Neuron (in vitro differentiated cells): ENCODE results near the gene IQCF5.
"Not testable (repeated sequence)": the region's sequence is repeated elsewhere in the genome, so short reads cannot be mapped to it uniquely, and the experiment has no call there.

Experiments
- H2AFZ ChIP-seq: one replicate; pipeline ENCODE4 v1.6.1; 2013; ENCODE audit warnings: low read depth, mild to moderate bottlenecking, inconsistent platforms, low read length, moderate library complexity
- H3K27me3 ChIP-seq: one replicate; pipeline ENCODE4 v1.6.1; 2013; ENCODE audit warnings: low read length; ENCODE audit not compliant: insufficient read depth
- H3K36me3 ChIP-seq: one replicate; pipeline ENCODE4 v1.6.1; 2013; ENCODE audit warnings: low read length; ENCODE audit not compliant: insufficient read depth
- H3K4me1 ChIP-seq: one replicate; pipeline ENCODE4 v1.6.1; 2013; ENCODE audit warnings: low read length; ENCODE audit not compliant: insufficient read depth
- H3K4me3 ChIP-seq: 2 replicates; pipeline ENCODE4 v1.5.1; 2013; ENCODE audit warnings: mild to moderate bottlenecking, low read length, moderate library complexity
- H3K9me3 ChIP-seq: one replicate; pipeline ENCODE4 v1.6.1; 2013; ENCODE audit warnings: low read length

The IQCF5 gene

GRCh38 chr3:51875501-51875900 is at the start of gene IQCF5:
Gene IQCF5, minus strand, starts transcription at chr3:51875601. Its CDS starts 70 bp downstream, at chr3:51875531.
- no peak within 1 kb of the TSS for H2AFZ ChIP-seq
- no peaks in the 10 kb centered on the region for H3K36me3 ChIP-seq
- H3K4me1 ChIP-seq, result no peaks in the 10 kb centered on the region

GRCh38 chr3:51921081-51921578 is 45.7 kb upstream of the IQCF5 start:
- Histone ChIP-seq H3K36me3 (no peaks in the 10 kb centered on the region), H3K4me3 (no peak overlapping the region), H3K27me3 (no peaks in the 10 kb centered on the region), H3K4me1 (no peaks in the 10 kb centered on the region), H3K9me3 (no peaks in the 10 kb centered on the region), H2AFZ (no peak overlapping the region)

More at GRCh38 chr3:51875501-51875900, at the start of gene IQCF5:
- Histone ChIP-seq H3K4me3 (no peak within 1 kb of the TSS), H3K9me3 (no peaks in the 10 kb centered on the region), H3K27me3 (peaks cover 8% of the 10 kb centered on the region)

GRCh38 chr3:51916418-51916817 is 41.0 kb upstream of the IQCF5 start:
- H3K4me1 ChIP-seq, result no peaks in the 10 kb centered on the region
- H2AFZ ChIP-seq, result no peak overlapping the region
- no peaks in the 10 kb centered on the region for H3K27me3 ChIP-seq
- no peaks in the 10 kb centered on the region for H3K36me3 ChIP-seq
- no peaks in the 10 kb centered on the region for H3K9me3 ChIP-seq
- H3K4me3 ChIP-seq, result no peak overlapping the region

- Histone ChIP-seq H2AFZ (no peak overlapping the region), H3K27me3 (no peaks in the 10 kb centered on the region), H3K4me3 (no peak overlapping the region), H3K4me1 (no peaks in the 10 kb centered on the region), H3K36me3 (no peaks in the 10 kb centered on the region), H3K9me3 (no peaks in the 10 kb centered on the region)
These were observed 32.6 kb upstream of the IQCF5 start for GRCh38 chr3:51908026-51908425.

DNA sequence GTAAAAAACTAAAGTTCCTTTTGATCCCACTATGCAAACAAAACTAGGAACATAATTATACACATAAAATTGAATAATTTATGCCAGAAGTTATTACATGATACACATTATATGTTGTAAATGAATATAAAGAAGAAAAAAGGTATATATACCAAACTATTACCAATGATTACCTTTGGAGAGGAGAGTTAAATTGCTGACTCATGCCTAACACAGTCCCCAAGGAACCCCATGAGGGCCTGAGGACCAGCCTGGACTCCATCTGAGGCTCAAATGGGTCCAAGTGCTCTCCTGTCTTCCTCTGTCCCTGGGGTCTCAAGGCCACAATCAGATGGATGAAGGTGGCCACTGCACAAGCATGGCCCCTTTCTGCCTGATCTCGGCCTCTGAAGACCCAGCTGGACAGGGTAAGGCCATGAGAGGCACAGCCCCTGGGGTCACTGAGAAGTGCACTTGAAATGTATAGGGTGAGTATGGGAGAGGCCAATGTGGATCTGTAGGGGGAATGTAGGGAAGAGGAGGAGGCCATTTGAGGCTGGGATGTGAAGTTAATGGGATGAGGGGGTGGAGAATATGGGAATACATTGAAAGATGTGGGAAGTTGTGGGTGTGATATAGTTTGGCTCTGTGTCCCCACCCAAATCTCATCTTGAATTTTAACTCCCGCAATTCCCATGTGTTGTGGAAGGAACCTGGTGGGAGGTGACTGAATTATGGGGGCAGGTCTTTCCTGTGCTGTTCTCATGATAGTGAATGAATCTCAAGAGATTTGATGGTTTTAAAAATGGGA is 28.8 kb upstream of the IQCF5 start:
- no peak overlapping the region for H2AFZ ChIP-seq
- no peak overlapping the region for H3K4me3 ChIP-seq
- H3K4me1 ChIP-seq, result no peaks in the 10 kb centered on the region

DNA sequence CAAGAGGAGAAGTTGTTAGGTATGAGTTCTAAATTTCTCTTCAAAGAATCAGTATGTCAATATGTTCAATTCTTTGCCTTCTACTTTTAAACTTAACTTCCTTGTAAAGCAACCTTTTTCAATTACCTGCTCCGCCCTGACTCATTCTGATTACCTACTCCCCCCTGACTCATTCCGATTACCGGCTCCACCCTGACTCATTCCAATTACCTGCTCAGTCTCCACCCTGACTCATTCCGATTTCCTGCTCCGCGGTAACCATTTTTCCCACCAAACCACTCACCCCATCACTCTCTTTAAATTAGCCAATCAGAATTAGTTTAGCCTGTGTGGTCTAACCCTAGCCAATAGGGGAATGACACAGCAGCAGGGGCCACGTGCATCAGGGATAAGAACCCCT is 27.0 kb upstream of the IQCF5 start:
- H3K27me3 ChIP-seq, H3K9me3 ChIP-seq, H2AFZ ChIP-seq, H3K4me1 ChIP-seq, H3K36me3 ChIP-seq, H3K4me3 ChIP-seq: not testable (repeated sequence)

More for the DNA sequence above, 28.8 kb upstream of the IQCF5 start:
- Histone ChIP-seq H3K9me3 (no peaks in the 10 kb centered on the region), H3K36me3 (no peaks in the 10 kb centered on the region), H3K27me3 (peaks cover 3% of the 10 kb centered on the region)

GRCh38 chr3:51900043-51900442 is 24.6 kb upstream of the IQCF5 start:
- not testable (repeated sequence) for H3K27me3 ChIP-seq, H3K4me3 ChIP-seq, H3K9me3 ChIP-seq, H3K4me1 ChIP-seq, H2AFZ ChIP-seq, H3K36me3 ChIP-seq

- H3K9me3 ChIP-seq, result no peaks in the 10 kb centered on the region
- no peak overlapping the region for H3K4me3 ChIP-seq
- H3K27me3 ChIP-seq, result peaks cover 5% of the 10 kb centered on the region
- H2AFZ ChIP-seq, result no peak overlapping the region
- no peaks in the 10 kb centered on the region for H3K36me3 ChIP-seq
- no peaks in the 10 kb centered on the region for H3K4me1 ChIP-seq
These were observed 22.0 kb upstream of the IQCF5 start for GRCh38 chr3:51897391-51897790.

DNA sequence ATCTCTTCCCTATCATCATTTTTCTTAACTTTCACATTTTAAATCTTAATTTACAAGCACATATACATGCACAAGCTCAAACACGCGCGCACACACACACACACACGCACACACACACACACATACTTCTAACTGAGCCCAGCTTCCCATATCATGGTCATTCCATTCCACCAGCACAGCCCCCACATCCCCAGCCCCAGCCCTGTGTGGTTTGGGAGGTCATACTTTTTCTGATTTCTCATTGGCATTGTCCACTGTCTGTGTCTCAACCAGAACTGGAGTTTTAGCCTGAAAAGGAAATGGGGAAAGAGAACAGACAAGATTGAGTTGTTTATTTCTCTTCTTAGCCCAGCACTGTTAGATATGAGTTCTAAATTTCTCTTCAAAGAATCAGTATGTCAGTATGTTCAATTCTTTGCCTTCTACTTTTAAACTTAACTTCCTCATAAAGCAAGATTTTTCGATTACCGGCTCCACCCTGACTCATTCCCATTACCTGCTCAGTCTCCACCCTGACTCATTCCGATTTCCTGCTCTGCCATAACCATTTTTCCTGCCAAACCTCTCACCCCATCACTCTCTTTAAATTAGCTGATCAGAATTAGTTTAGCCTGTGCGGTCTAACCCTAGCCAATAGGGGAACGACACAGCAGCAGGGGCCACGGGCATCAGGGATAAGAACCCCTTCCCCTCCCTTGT is 21.4 kb upstream of the IQCF5 start:
- H3K9me3 ChIP-seq, result no peaks in the 10 kb centered on the region
- no peak overlapping the region for H3K4me3 ChIP-seq
- no peaks in the 10 kb centered on the region for H3K4me1 ChIP-seq
- peaks cover 5% of the 10 kb centered on the region for H3K27me3 ChIP-seq
- H2AFZ ChIP-seq, result no peak overlapping the region
- H3K36me3 ChIP-seq, result no peaks in the 10 kb centered on the region

DNA sequence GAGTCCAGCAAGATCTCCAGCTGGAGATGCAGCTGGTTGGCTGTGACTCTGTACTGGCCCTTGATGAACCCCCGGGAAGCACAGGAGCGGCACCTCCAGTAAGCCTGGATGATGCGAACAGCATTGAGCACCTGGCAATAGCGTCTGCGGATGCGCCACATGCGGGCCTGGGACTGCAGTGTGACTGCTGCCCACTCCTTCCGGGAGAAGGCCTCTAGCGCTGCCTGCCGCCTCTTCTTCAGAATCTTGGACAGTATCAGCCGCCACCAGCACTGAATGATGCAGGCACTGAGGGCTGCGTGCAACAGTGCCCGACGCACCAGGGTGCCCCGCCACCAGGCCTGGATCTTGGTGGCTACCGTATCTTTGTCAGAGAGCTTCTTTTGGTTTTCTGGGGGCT is 19.5 kb upstream of the IQCF5 start:
- Histone ChIP-seq H3K4me1 (no peaks in the 10 kb centered on the region), H3K36me3 (no peaks in the 10 kb centered on the region), H3K4me3 (no peak overlapping the region), H3K9me3 (no peaks in the 10 kb centered on the region), H3K27me3 (peaks cover 2% of the 10 kb centered on the region), H2AFZ (no peak overlapping the region)

GRCh38 chr3:51894391-51894790 is 19.0 kb upstream of the IQCF5 start:
- Histone ChIP-seq H3K9me3 (no peaks in the 10 kb centered on the region), H3K4me3 (no peak overlapping the region), H3K27me3 (peaks cover 2% of the 10 kb centered on the region), H3K4me1 (no peaks in the 10 kb centered on the region), H3K36me3 (no peaks in the 10 kb centered on the region), H2AFZ (no peak overlapping the region)

DNA sequence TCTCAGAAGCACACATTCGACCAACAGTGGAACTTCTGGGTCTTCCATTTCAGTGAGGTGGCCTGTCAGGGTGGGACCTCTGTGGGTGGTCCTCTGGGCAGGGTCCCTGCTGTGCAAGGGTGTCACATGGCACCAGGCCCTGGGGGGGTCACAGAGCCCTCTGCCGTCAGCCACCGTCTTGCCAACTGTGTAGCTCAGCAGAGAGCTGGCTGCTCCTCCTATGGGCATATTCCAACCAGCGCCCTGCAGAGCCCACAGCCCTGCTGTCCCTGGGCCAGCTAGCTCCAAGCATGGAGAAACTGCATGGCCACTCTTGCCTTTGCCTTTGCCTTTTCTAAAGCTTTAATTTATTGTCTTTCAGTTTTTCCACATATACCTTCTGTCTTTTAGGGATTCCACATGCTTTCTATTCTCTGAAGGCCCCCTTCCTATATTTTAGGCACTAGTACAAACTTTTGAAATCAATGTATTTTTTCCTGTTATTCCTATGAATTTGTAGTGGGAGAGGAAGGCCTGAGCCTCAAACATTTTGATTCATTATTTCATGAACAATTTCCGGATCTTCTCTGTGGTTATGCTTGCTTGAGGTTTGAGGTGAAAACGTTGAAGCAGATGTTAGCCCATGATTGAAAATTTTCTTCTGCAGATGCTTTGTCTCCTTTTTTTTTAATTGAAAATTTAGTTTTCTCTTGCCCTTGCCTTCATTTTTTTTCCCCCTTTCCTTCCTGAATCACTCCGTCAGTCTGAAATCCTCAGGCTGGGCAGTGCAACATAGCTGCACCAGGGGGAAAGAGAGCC is 16.0 kb upstream of the IQCF5 start:
- no peaks in the 10 kb centered on the region for H3K9me3 ChIP-seq
- no peak overlapping the region for H3K4me3 ChIP-seq
- no peaks in the 10 kb centered on the region for H3K4me1 ChIP-seq
- H3K27me3 ChIP-seq, result no peaks in the 10 kb centered on the region
- H2AFZ ChIP-seq, result no peak overlapping the region
- H3K36me3 ChIP-seq, result no peaks in the 10 kb centered on the region
